Activated CD4-positive, alpha-beta memory T cell treated with anti-CD3 and anti-CD28 coated beads for 36 hours (primary cell): ENCODE data around the gene ANKRD39. TPM values are rescaled to one million over a fixed set of nuclear protein-coding genes. Genes with fewer than 3 reads are reported as not detected.
"Not testable (repeated sequence)": the region's sequence is repeated elsewhere in the genome, so short reads cannot be mapped to it uniquely, and the experiment has no call there.

Source experiments
- CTCF ChIA-PET: fragments of 350-600 bp; sonication (Branson Sonifier 250); formaldehyde crosslinking; loops from one replicate; lab custom pipeline; 2021; ENCODE audit warnings: antibody characterized with exemption, inconsistent platforms; lab: Charles Lee
- POLR2A ChIA-PET: fragments of 350-600 bp; sonication (Branson Sonifier 250); formaldehyde crosslinking; loops from one replicate; lab custom pipeline; 2021; ENCODE audit warnings: antibody characterized with exemption; lab: Charles Lee
- DNase-seq: peaks from one replicate; pipeline ENCODE4 v3.0.0-alpha.2; 2020
- H3K27ac Mint-ChIP-seq: one replicate; pipeline ENCODE4 v1.8.0; 2021; ENCODE audit warnings: mixed read lengths
- H3K27me3 Mint-ChIP-seq: one replicate; pipeline ENCODE4 v1.8.0; 2021; ENCODE audit warnings: mixed read lengths
- H3K36me3 Mint-ChIP-seq: one replicate; pipeline ENCODE4 v1.8.0; 2021; ENCODE audit warnings: mixed read lengths
- H3K4me1 Mint-ChIP-seq: one replicate; pipeline ENCODE4 v1.8.0; 2021; ENCODE audit warnings: low read depth, mixed read lengths
- H3K4me3 Mint-ChIP-seq: one replicate; pipeline ENCODE4 v1.8.0; 2021; ENCODE audit warnings: mild to moderate bottlenecking, mixed read lengths
- H3K9me3 Mint-ChIP-seq: one replicate; pipeline ENCODE4 v1.8.0; 2021; ENCODE audit warnings: mixed read lengths
- intact Hi-C: fragments of 100-400 bp; cut with micrococcal nuclease; formaldehyde crosslinking; loops from one replicate; pipeline ENCODE4 v1.15.1; 2023
- total RNA-seq, 2 experiments: library from RNA; stranded (reverse); gene quantifications; one replicate each; pipeline ENCODE4 v1.2.3, GENCODE V29; 2021

The ANKRD39 gene
- total RNA-seq, 2 experiments from 2014 or later, result 29.0 to 35.1 TPM

DNA sequence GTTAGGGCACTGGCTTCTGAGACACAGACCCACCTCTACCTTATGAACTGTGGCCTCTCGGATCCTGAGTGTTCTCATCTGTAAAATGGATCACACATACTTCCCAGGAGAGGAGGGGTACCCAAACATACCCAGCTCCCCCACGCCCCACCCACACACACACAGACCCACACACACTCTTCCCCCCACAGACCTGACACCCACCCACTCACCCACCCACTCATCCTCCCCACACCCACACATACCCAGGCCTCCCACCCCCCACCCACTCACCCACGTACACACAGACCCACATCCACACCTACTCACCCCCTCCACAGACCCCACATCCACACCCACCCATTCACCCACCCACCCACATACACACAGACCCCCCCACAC, 36.3 kb upstream of the ANKRD39 start:
- intact Hi-C loops, result no loop called here
- no peaks in the 10 kb centered on the region for H3K36me3 Mint-ChIP-seq
- DNase-seq, result no peak
- no peaks in the 10 kb centered on the region for H3K27me3 Mint-ChIP-seq
- no peak overlapping the region for H3K27ac Mint-ChIP-seq
- CTCF ChIA-PET, result no interaction called here
- no peaks in the 10 kb centered on the region for H3K9me3 Mint-ChIP-seq
- POLR2A ChIA-PET, result no interaction called here
- H3K4me3 Mint-ChIP-seq, result no peak overlapping the region
- H3K4me1 Mint-ChIP-seq, result peaks cover 52% of the 10 kb centered on the region

DNA sequence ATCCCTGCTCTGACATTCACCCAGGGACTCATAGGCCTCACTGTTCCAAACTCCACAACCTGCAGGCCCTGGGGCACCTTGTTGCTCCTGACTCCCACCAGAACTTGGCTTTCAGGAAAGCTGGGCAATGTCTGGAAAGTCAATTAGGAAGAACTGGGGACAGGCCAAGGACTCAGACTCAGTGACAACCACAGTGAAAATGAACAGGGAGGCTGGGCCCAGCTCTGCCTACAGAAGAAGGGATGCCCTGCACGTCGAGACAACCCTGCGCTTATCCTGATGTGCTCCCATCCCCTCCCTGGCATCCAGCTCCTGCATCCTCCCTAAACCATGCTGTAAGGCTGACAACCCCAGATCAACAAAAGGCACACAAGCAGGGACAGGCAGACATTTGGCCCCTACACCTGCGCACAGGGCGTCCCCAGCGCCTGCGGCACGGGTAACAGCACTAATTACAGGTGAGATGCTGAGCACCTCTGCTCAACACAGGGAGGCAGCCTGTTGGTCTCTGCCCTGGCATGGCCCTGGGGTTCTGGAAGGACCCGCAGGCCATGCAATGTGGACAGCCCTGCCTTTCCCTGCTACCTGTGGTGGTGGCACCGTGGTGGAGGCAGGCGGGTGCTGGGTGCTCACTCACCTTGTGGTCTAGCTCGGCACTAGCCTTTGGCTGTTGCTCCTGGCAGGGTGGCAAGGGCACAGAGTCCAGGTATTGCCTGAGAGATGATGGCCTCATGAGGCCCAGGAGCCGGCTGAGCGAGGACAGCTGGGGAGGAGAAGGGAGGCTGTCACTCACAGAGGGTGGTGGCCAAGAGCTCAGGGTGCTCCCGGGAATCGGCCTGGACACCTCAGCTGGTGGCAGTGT, 35.7 kb upstream of the ANKRD39 start:
- Mint-ChIP-seq H3K27ac (no peak overlapping the region), H3K4me3 (no peak overlapping the region), H3K36me3 (no peaks in the 10 kb centered on the region), H3K4me1 (peaks cover 48% of the 10 kb centered on the region), H3K27me3 (no peaks in the 10 kb centered on the region), H3K9me3 (no peaks in the 10 kb centered on the region)
- CTCF ChIA-PET, result no interaction called here
- DNase-seq, result no peak
- POLR2A ChIA-PET, result no interaction called here
- intact Hi-C loops, result no loop called here

DNA sequence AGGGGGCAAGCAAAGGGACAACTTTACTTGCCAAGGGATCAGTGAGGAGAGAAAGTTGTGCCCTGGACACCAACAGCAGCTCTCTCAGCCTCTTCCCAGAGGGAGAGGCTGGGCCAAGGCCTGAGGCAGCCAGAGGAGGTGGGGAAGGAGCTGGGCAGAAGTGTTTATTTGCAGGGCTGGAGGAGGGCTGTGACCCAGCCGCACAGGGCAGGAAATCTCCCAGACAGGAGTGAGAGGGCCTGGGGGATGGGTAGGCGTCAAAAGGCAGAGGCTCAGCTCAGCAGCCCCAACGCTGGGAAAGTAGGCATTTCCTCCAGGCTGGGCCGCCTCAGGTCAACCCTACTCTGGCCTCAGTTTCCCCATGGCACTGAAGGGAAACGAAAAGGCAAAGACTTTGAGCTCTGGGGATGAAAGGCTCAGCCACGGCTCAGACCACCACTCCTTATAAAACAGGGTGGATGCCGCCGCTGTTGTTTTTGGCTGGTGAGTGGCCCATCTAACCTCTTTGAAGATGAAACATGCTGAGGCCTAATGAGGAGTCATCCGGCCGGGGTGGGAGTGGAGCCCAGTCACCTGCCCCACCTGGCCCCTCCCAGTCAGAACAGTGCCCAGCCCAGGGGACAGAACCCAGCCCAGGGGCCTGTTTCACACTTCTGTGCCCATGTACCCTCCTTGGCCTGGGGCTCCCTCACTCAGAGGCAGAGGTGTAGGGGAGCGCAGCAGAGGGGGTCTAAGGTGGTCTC, 33.9 kb upstream of the ANKRD39 start:
- DNase-seq, result peak; percentile 29
- H3K27ac Mint-ChIP-seq, result no peak overlapping the region
- H3K4me1 Mint-ChIP-seq, result peaks cover 43% of the 10 kb centered on the region
- POLR2A ChIA-PET, result no interaction called here
- no peaks in the 10 kb centered on the region for H3K27me3 Mint-ChIP-seq
- CTCF ChIA-PET, result interaction anchor here (0.9 to 2.8 kb wide), 5 partner anchors 23 to 131 kb away, joined by 3 to 11 read pairs (median 3); partner anchors contain the start of genes ANKRD39 and CNNM4
- no peaks in the 10 kb centered on the region for H3K9me3 Mint-ChIP-seq
- H3K4me3 Mint-ChIP-seq, result no peak overlapping the region
- intact Hi-C loops, result no loop called here
- no peaks in the 10 kb centered on the region for H3K36me3 Mint-ChIP-seq

DNA sequence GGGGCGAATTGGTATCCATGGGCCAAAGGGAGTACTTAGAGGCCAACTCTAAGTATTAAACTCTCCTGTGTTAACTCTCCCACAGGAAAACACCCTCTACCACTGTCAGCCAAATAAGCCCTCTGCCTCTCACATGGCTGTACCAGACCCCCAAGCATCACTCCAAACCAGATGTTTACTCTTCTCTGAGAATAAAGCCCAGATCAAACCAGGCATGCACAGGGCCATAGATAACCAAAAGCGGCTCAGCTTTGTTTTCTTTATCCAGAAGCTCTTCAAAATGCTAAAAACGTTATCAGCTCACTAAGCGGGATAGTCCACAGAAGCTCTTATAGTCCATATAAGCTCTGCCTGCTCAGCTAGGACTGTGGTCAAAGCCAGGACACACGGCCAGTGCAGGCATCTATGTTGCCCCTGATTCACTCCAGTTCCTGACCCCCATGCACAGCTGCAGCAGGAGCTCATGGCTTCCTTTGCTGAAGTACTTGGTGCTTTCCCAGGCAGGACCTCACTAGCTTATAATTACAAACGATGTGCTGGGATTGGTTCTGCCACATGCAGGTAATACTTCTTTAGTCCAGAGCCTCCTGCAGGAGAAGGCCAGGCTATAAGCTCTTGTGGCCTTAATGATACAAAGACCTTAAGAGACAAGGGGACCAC, 33.0 kb upstream of the ANKRD39 start:
- intact Hi-C loops, result no loop called here
- no peak for DNase-seq
- no peaks in the 10 kb centered on the region for H3K27me3 Mint-ChIP-seq
- ChIA-PET CTCF (interaction anchor here (0.9 to 2.8 kb wide), 6 partner anchors 16 to 68 kb away, joined by 3 to 11 read pairs (median 3); partner anchors contain the start of gene ANKRD39), POLR2A (no interaction called here)
- H3K4me1 Mint-ChIP-seq, result peaks cover 36% of the 10 kb centered on the region
- H3K36me3 Mint-ChIP-seq, result no peaks in the 10 kb centered on the region
- H3K27ac Mint-ChIP-seq, result no peak overlapping the region
- H3K9me3 Mint-ChIP-seq, result no peaks in the 10 kb centered on the region
- H3K4me3 Mint-ChIP-seq, result no peak overlapping the region

DNA sequence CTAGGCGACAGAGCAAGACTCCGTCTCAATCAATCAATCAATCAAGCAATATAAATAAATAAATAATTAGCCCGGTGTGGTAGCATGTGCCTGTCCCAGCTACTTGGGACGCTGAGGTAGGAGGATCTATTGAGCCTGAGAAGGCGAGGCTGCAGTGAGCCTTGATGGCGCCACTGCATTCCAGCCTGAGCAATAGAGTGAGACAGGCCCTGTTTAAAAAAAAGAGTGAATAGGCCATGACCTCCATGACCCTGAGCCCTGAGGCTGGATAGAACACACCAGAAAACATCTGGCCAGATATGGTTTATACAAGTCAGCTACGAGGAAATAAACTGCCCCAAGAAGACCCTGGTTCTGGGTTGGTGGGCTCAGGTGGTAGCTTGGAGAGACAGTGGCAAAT, 32.4 kb upstream of the ANKRD39 start:
- DNase-seq, result no peak
- Mint-ChIP-seq H3K27me3 (no peaks in the 10 kb centered on the region), H3K4me3 (no peak overlapping the region), H3K9me3 (no peaks in the 10 kb centered on the region), H3K36me3 (no peaks in the 10 kb centered on the region), H3K27ac (no peak overlapping the region), H3K4me1 (peaks cover 30% of the 10 kb centered on the region)
- intact Hi-C loops, result no loop called here
- CTCF ChIA-PET, result interaction anchor here (0.9 to 2.8 kb wide), 3 partner anchors 15 to 35 kb away, joined by 3 to 11 read pairs (median 3); partner anchors contain the start of gene ANKRD39
- POLR2A ChIA-PET, result no interaction called here

DNA sequence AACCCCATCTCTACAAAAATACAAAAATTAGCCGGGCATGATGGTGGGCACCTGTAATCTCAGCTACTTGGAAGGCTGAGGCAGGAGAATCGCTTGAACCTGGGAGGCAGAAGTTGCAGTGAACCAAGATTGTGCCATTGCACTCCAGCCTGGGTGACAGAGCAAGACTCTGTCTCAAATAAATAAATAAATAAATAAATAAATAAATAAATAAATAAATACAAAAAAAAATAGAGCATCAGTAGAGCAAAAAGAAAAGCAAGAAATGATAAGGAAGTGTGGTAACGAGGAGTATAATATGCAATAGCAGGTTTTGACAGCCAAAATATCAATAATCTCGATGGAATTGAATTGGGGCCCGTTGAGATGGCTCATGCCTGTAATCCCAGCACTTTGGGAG, 31.7 kb upstream of the ANKRD39 start:
- intact Hi-C loops, H3K4me3 Mint-ChIP-seq, H3K27ac Mint-ChIP-seq, H3K36me3 Mint-ChIP-seq, DNase-seq, H3K9me3 Mint-ChIP-seq, H3K27me3 Mint-ChIP-seq, CTCF ChIA-PET: not testable (repeated sequence)
- H3K4me1 Mint-ChIP-seq, result peaks cover 25% of the 10 kb centered on the region
- POLR2A ChIA-PET, result interaction anchor here (0.9 kb wide), 1 partner anchor 31 kb away, joined by 3 read pairs; no protein-coding TSS in a partner anchor

DNA sequence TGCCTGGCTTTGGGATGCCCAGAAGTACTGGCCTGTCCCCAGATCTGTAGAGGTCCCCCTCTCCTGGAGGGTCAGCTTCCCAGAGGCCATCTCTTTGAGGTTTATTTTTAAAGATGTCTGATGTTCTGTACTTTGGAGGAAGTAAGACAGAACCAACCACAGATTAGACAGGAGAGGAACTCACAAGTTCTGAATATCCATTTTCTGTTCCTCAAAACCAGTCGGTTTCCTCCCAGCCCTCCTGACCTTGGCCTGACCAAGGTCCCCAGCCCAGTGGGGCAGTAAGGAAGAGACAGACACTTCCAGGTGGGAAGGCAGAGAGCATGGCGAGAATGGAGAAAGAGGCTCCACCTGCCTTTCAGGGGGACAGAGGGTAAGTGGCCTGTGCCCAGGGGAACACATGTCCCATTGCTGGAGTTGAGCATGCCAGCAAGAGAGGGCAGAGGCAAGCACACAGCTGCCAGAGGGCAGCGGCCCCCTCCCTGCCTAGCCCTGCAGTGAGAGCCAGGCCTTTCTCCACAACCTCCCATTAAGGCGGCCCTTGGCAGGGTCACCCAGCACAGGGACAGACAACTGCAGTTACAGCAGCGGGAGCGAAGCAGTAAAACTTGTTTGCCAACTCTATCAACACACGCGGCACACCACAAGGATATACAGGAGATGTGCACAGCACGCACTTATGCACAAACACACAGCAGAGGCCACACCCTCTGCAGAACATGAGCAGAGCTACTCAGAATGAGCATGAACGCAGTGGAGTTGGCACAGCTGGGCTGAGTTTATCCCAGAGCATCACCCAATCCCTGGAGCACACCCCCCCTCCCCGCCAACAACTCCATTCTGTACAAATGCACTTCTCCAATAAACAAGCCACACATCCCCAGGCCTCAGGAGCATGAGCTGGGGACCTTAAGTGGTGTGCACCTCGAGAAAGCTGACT, 30.5 kb upstream of the ANKRD39 start:
- no peaks in the 10 kb centered on the region for H3K36me3 Mint-ChIP-seq
- intact Hi-C loops, result no loop called here
- no peak overlapping the region for H3K4me3 Mint-ChIP-seq
- DNase-seq, result no peak
- H3K9me3 Mint-ChIP-seq, result no peaks in the 10 kb centered on the region
- ChIA-PET POLR2A (interaction anchor here (0.9 kb wide), 1 partner anchor 30 kb away, joined by 3 read pairs; no protein-coding TSS in a partner anchor), CTCF (no interaction called here)
- H3K27ac Mint-ChIP-seq, result no peak overlapping the region
- peaks cover 25% of the 10 kb centered on the region for H3K4me1 Mint-ChIP-seq
- no peaks in the 10 kb centered on the region for H3K27me3 Mint-ChIP-seq

DNA sequence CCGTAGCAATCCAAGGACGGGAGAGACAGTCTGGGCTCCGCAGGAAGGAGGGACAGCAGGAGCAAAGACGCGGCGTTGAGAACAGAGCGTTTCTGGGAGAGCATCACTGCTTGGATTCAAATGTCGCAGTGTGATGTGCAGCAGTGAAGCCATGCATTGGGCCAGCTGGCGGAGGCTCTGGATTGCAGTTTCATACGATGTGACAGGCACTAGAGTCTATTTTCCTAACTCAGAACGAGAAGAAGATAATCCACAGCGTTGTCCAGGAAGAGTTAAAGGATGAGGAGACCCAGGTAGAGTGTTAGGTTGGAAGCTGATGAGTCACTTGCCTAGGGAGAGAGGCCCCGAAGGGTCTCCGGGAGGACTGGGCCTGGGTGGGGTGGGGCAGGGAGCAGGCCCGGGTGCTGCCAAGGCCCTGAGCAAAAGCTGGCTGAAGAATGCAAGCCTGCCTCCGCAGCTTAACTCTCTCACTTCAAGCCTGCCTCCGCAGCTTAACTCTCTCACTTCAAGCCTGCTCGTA, 29.7 kb upstream of the ANKRD39 start:
- DNase-seq, result no peak
- no peak overlapping the region for H3K4me3 Mint-ChIP-seq
- ChIA-PET POLR2A (no interaction called here), CTCF (no interaction called here)
- H3K36me3 Mint-ChIP-seq, result no peaks in the 10 kb centered on the region
- H3K9me3 Mint-ChIP-seq, result no peaks in the 10 kb centered on the region
- H3K27me3 Mint-ChIP-seq, result no peaks in the 10 kb centered on the region
- intact Hi-C loops, result no loop called here
- peaks cover 23% of the 10 kb centered on the region for H3K4me1 Mint-ChIP-seq
- H3K27ac Mint-ChIP-seq, result no peak overlapping the region

DNA sequence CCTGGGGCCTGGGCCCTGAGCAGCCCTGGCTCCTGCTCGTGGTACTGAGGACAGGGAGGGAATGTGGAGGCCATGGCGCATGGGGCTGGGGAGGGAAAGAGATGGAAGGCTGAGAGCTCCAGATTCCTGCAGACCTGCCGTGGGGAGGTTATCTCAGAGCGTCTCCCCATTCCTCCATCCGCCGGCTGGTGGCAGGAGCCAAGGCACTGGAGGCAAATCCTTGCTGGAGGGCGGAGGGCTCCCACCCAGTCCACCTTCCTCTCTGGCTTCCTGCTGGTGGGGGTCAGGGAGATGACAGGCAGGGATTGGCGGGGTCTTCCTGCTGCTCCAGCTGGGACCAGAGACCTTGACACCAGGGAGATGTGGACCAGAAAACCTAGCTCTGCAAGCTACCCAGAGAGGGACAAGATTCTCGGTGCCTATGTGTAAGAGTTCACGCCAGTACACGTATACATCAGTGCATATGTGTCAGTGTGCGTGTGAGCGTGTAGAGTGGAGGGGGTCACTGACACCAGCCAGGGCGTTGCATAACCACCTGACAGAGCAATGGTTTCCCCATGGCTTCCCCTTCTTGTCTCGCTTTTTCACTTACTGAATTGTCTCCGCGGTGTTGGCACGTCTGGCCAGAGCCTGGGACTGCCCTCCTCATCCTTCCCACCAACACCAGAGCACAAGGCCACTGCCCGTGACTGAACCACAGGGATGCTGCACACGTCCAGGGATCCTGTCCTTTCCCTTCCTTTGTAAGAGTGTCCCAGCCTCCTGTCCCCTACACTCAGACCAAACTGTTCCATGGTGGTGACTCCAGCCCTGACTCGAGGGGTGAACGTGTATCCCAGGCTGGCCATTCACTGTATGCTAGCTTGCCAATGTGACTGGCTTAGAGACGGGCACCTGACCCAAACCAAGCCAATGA, 27.9 kb upstream of the ANKRD39 start:
- intact Hi-C loops, result no loop called here
- no peaks in the 10 kb centered on the region for H3K9me3 Mint-ChIP-seq
- H3K27ac Mint-ChIP-seq, result no peak overlapping the region
- peaks cover 6% of the 10 kb centered on the region for H3K4me1 Mint-ChIP-seq
- DNase-seq, result no peak
- H3K4me3 Mint-ChIP-seq, result no peak overlapping the region
- no peaks in the 10 kb centered on the region for H3K36me3 Mint-ChIP-seq
- no peaks in the 10 kb centered on the region for H3K27me3 Mint-ChIP-seq
- CTCF ChIA-PET, result no interaction called here
- POLR2A ChIA-PET, result no interaction called here

DNA sequence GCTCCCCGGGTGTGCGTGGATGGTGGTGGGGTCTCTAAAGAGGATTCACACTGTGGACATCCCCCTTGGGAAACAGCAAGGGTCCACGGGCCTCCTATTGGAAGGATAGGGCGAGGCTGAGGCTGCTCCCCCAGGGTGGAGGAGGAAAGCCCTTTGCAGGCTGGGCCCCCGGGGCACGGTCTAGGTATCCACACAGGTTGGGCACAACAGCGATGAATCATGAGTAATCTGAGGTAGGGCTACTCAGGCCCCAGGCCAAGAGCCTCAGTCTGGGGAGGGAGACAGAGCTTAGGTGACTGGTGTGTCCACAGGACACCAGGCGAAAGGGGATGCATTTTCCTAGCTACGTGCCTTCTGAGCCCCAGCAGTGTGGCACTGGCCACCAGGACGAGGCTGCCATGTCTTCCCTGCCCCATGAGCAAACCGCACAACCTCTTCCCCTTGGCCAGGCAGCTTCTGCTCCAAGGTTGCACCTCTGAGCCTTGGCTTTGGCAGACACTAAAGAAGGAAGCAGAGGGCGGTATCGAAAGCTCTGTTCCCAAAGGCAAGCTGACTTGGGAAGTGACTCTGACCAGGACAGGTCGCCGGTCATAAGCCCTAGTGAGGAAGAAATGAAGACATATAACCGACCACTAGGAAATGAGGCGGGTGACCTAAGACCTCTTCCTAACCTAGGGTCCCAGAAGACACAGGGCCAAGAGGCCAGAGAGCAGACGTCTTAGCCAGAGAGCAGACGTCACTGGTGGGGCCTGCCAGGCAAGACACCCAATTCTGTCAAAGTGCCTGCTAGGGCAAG, 26.7 kb upstream of the ANKRD39 start:
- no peak overlapping the region for H3K27ac Mint-ChIP-seq
- no peaks in the 10 kb centered on the region for H3K9me3 Mint-ChIP-seq
- no peaks in the 10 kb centered on the region for H3K36me3 Mint-ChIP-seq
- intact Hi-C loops, result no loop called here
- DNase-seq, result no peak
- ChIA-PET POLR2A (no interaction called here), CTCF (no interaction called here)
- no peak overlapping the region for H3K4me3 Mint-ChIP-seq
- no peaks in the 10 kb centered on the region for H3K27me3 Mint-ChIP-seq
- H3K4me1 Mint-ChIP-seq, result peaks cover 4% of the 10 kb centered on the region
